KBM-7 (cell line): ENCODE measurements around the gene SLC7A6OS.

Experiments
- DNase-seq: peaks from one replicate; pipeline ENCODE4 v3.0.0-alpha.2; 2015
- in situ Hi-C: fragments of 300-500 bp; cut with MboI; formaldehyde crosslinking; loops from 2 replicates; pipeline ENCODE4 v1.14.3; 2020; ENCODE audit warnings: low sequenced_read_pairs, low pct_unique_long_range_greater_than_20kb, mixed read lengths

Gene SLC7A6OS

DNA sequence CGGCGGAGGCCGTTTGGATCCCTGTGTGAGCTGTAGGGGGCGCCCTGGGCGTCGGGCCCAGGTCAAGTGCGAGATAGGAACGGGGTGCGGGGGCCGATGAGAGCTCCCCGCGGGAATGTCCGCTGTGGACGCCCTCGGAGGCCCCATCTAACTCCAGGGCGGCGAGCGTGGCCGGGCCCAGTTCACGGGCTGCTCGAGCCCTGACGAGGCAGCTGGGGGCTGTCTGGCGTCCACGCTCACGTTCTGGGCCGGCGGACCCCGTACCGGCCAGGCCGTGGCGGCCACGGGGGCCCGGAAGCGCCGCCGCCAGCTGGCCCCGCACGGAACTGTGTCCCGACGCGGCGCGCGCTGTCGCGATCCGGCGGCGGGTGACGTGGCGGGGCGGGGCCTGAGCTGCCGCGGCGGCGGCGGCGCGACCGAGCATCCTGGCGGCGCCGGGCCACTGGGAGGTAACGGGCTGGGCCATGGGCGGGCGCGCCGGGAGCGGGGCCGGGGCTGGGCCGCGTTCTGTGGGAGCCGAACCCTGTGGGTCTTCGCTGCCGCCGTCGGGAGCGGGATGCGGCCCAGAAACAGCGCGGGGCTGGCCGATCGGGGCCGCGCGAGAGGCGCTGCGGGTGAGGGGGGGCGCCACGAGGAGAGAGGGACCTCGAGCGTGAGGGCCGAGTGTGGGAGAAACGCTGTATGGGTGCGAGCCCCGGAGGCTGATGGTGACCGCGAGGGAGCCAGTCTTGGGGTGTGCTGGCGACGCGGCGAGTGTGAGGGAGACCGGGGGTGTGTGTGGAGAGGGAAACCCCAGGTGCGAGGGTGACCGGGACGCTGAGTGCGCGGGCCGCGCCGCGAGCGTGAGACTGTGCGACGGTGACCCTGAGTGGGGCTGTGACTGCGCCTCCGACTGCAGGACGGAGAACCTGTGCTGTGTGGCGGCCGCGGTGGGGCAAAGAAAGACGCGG is 46.3 kb downstream of the SLC7A6OS start, which contains the start of gene SLC7A6:
Gene SLC7A6, plus strand, starts transcription at position 399 of the 950 bp plus-strand sequence. CDS start 10,201 bp downstream, outside the sequence.
- in situ Hi-C loops: loop anchor here (10.0 kb wide), 1 partner anchor 60 kb away; no protein-coding TSS in a partner anchor
- peak; percentile 93 for DNase-seq

DNA sequence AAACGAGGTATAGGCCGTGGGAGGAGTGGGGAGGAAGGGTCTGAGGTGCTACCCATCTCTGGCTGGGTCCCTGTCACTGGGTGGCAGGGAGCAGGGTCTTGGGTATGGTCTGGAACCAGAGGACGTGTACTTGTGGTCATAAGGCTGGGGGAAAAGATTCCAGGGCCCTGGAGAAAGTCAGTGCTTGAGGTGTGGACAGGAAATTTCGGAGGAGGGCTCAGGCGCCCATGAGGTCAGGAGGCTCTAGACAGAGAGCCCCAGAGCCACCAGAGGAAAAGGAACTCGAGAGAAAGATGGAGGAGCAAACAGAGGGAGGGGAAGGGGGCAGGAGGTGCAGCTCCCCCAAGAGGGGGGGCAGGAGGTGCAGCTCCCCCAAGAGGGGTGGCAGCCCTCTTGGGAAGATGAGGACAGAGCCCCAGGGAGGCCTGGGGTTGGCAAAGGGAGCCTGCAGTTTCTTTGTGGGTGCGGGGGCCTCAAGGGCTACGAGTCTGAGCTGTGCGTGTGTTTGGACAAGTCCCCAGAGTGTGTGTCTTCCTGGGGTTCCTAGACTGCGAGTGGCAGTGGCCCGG is 47.1 kb downstream of the SLC7A6OS start:
- in situ Hi-C loops: loop anchor here (10.0 kb wide), 1 partner anchor 61 kb away; no protein-coding TSS in a partner anchor
- no peak for DNase-seq

DNA sequence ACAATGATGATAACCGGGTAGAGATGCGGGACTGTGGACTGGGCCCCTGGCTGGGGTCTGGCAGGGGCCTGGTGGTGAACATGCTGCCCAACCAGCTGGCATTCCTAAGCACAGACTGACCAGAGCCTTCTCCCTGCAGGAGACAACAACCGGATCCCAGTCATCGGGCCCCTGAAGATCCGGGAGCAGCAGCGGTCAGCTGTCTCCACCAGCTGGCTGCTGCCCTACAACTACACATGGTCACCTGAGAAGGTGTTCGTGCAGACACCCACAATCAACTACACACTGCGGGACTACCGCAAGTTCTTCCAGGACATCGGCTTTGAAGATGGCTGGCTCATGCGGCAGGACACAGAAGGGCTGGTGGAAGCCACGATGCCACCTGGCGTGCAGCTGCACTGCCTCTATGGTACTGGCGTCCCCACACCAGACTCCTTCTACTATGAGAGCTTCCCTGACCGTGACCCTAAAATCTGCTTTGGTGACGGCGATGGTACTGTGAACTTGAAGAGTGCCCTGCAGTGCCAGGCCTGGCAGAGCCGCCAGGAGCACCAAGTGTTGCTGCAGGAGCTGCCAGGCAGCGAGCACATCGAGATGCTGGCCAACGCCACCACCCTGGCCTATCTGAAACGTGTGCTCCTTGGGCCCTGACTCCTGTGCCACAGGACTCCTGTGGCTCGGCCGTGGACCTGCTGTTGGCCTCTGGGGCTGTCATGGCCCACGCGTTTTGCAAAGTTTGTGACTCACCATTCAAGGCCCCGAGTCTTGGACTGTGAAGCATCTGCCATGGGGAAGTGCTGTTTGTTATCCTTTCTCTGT is 51.5 kb downstream of the SLC7A6OS start:
- no peak for DNase-seq
- in situ Hi-C loops: no loop called here

DNA sequence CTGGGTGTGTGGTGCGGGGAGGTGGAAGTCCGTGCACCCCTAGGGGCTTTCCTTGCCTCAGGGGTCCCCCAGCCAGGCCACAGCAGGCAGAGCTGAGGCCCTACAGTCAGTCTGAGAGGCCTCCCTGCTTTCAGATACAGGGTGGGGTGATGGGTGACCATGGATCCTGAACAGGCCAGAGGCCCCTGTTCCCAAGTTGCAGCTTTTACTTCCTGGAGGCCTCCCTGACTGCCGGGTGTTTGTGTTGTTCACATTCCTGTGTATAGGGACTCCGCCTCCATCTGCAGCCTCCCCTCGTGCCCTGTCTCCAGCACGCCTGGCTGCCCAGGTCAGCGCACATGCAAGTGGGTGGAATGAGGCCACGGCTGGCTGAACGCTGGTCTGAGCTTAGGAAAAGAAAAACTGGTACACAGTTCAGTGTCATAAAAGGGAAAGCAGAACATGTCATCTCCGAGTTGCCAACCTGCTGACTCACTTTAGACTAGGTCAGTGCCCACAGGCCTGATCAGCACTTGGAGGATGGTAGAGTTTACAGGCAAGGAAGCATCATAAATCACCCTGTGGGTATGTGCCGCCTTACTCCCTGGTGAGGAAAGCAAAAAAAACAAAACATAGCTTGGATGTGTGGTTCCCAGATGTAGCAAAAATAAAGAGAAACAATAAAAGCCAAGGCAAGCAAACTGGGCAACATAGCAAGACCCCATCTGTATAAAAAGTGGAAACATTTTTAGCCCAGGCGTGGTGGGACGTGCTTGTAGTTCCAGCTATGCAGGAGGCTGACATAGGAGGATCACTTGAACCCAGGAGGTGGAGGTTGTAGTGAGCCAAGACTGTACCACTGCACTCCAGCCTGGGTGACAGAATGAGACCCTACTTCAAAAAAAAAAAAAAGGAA is 52.6 kb downstream of the SLC7A6OS start:
- in situ Hi-C loops: no loop called here
- no peak for DNase-seq

DNA sequence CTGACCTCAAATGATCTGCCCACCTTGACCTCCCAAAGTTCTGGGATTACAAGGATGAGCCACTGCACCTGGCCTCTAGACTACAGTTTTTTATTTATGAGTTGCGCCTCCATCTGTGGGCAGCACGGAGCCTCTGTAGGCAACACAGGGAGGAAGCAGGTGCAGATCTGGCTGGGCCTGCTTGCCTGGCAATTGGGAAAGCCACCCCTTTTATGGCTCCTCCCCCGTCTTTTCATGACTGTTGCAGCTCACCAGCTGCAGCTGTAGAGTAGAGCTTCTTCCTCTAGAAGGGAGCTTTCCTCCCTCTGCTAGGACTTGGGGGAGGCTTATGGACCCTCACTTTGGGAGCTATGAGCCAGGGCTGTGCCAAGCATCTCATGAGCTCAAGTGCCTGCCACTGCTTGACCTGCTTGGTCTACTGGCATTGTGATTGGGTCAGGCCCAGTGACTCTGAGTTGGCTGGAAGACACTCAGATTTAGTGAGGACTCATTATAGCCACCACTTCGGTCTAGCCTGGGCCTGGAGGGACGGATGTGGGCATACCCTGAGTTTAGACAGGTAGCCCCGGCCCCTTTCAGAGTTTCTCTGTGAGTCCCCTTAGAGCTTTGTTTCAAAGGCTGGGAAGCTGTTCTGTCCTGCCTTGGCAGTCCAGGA is 53.4 kb downstream of the SLC7A6OS start:
- DNase-seq: peak; percentile 85
- in situ Hi-C loops: no loop called here

DNA sequence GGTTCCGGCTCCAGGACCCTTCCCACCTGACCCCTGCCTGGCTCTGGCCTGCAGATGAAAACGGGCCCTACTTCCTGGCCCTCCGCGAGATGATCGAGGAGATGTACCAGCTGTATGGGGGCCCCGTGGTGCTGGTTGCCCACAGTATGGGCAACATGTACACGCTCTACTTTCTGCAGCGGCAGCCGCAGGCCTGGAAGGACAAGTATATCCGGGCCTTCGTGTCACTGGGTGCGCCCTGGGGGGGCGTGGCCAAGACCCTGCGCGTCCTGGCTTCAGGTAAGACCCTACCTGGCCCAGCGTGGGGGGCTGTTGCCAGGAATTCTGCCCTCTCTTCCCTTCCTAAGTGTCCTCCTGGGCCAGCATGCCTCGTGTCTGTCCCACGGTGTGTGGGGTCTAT is 55.0 kb downstream of the SLC7A6OS start:
- DNase-seq: no peak
- in situ Hi-C loops: no loop called here

DNA sequence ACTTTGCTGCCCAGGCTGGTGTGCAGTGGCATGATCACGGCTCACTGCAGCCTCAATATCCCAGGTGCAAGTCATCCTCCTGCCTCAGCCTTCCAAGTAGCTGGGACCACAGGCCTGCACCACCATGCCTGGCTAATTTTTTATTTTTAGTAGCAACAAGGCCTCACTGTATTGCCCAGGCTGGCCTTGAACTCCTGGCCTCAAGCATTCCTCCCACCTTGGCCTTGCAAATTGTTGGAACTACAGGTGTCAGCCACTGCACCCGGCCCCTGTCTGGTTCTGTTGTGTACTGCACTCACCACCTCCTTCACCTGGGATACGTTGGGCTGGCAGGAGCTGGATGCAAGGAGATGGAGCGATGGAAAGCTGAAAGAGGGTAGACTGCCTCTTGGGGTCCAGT is 57.0 kb downstream of the SLC7A6OS start:
- in situ Hi-C loops: no loop called here
- no peak for DNase-seq

DNA sequence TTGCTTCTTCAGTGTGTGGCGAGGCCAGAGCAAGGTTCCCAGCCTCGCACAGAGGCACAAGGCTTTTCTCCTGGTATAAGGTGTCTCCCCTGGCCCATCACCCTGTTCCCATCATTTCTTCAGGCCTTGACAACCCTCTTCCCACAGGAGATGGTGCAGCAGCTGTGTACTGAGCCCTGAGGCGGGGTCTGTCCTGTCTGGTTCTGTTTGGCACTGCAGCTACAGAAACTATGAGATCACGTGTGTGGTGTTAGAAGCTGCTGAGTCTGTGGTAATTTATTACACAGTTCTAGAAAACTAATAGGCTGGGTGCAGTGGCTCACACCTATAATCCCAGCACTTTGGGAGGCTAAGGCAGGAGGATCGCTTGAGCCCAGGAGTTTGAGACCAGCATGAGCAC is 58.4 kb downstream of the SLC7A6OS start:
- DNase-seq: no peak
- in situ Hi-C loops: no loop called here

DNA sequence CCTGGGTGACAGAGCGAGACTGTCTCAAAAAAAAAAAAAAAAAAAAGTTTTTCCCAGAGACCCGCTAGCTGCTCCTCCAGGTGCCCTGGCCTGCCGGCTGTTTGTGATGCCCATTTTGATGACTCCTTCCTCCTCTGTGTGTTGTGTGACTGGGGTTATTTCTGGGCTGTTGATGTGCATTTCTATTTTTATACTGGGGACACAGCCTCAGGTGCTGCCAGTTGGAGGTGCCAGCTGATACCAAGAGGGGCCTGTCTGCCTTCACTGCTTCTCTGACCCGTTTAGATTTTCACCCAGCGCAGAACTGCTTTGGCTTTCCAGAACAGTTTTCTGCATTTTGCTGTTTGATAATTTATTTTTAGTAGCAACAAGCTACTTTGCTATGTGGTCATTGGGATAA is 58.9 kb downstream of the SLC7A6OS start:
- no peak for DNase-seq
- in situ Hi-C loops: no loop called here

DNA sequence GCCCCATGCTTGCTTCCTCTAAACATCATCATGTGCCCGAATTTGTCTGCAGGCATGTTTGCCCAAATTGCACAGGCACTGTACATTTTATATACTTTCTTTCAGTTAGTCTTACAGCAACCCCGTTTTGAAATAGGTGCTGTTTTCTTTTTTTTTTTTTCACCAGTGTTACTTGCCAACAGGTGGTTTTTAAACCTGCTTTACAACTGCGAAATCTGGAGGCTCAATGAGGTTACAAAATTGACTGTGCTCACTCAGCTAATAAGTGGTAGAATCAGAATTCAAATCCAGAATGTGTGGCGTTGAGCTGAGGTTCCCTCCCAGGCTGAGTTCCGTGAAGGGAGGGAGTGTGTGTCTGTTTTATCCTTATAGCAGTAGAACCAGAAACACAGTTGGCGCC is 59.8 kb downstream of the SLC7A6OS start:
- no peak for DNase-seq
- in situ Hi-C loops: no loop called here

DNA sequence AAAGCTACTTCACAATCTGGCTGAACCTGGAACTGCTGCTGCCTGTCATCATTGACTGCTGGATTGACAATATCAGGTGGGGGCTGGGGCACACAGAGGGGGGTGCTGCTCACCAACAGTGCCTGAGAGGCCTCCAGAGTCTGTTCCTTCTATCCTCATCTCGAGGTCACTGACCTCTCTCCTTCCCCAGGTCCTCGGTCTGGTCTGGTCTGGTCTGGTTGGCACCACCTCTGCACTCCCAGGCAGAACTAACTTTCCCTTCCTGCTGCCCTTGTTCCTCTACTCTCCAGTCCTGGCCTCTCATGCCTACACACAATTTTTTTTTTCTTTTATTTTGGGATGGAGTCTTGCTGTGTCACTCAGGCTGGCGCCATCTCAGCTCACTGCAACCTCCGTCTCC is 61.4 kb downstream of the SLC7A6OS start:
- in situ Hi-C loops: no loop called here
- DNase-seq: no peak
